Measurements from ENCODE around the gene SDE2. TPM values are rescaled to one million over a fixed set of nuclear protein-coding genes. Genes with fewer than 3 reads are reported as not detected.
A peak's percentile ranks its signal among the peaks of the same experiment; 100 is the strongest.
"Not testable (repeated sequence)": the region's sequence is repeated elsewhere in the genome, so short reads cannot be mapped to it uniquely, and the experiment has no call there.

SDE2 gene
- total and polyA plus RNA-seq, 8 donors: 15.8 to 22.6 (median 21.0) TPM

DNA sequence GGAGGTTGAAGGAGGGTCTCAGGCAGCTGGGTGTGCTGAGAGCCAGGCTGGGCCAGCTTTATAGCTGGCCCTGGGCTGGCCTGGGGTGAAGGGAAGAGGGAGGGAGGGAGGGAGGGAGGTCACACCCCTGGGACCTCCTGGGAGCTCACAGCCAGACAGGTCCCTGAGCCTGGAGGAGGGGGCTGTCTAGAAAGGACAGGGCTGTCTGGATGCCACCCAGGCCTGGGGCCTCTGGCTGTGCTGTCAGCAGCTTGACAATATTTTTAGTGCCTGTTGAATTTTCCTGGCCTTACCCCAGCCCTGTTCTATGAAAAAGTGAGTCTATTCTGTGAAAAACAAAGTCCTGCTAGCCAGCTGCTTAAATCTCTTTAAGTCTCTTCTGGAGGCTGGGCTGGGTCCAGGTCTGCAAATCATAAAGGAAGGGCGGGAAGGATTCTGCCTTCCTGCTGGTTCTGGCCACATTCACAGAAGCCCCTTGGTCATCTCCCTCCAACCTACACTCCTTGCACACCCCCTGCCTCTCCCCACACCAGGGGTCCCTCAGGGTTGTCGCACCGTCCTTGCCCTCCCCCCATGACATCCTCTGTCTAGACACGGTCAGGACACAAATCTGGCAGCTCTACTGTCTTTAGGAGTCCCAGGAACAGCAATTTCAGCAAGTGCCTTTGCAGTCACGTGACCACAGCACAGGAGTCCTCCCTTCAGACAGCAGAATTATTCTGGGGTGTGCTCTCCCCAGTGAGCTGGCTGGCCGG is 57.8 kb downstream of the SDE2 start, which contains the start of gene LEFTY2:
Gene LEFTY2, minus strand, starts transcription at position 34 of the 755 bp plus-strand sequence. CDS start 80 bp downstream, outside the sequence.
- TF ChIP-seq, protein P1, sequence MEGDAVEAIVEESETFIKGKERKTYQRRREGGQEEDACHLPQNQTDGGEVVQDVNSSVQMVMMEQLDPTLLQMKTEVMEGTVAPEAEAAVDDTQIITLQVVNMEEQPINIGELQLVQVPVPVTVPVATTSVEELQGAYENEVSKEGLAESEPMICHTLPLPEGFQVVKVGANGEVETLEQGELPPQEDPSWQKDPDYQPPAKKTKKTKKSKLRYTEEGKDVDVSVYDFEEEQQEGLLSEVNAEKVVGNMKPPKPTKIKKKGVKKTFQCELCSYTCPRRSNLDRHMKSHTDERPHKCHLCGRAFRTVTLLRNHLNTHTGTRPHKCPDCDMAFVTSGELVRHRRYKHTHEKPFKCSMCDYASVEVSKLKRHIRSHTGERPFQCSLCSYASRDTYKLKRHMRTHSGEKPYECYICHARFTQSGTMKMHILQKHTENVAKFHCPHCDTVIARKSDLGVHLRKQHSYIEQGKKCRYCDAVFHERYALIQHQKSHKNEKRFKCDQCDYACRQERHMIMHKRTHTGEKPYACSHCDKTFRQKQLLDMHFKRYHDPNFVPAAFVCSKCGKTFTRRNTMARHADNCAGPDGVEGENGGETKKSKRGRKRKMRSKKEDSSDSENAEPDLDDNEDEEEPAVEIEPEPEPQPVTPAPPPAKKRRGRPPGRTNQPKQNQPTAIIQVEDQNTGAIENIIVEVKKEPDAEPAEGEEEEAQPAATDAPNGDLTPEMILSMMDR (IDR thresholded peaks at IDR 0.05): no peak
- Histone ChIP-seq H3K4me1 (peaks cover 0 to 19% of the 10 kb centered on the region in 2 donors), H3K36me3 (no peaks in the 10 kb centered on the region), H3K27ac (no peak within 1 kb of the TSS), H3K27me3 (peaks cover 0 to 10% of the 10 kb centered on the region in 2 donors), H3K4me3 (no peak within 1 kb of the TSS), H3K9me3 (no peaks in the 10 kb centered on the region)
- DNase-seq: peak in 1 of 4 donors; percentile 44
- intact Hi-C loops (cut with DNase I): no loop called here
- ATAC-seq: peak; percentile 19

DNA sequence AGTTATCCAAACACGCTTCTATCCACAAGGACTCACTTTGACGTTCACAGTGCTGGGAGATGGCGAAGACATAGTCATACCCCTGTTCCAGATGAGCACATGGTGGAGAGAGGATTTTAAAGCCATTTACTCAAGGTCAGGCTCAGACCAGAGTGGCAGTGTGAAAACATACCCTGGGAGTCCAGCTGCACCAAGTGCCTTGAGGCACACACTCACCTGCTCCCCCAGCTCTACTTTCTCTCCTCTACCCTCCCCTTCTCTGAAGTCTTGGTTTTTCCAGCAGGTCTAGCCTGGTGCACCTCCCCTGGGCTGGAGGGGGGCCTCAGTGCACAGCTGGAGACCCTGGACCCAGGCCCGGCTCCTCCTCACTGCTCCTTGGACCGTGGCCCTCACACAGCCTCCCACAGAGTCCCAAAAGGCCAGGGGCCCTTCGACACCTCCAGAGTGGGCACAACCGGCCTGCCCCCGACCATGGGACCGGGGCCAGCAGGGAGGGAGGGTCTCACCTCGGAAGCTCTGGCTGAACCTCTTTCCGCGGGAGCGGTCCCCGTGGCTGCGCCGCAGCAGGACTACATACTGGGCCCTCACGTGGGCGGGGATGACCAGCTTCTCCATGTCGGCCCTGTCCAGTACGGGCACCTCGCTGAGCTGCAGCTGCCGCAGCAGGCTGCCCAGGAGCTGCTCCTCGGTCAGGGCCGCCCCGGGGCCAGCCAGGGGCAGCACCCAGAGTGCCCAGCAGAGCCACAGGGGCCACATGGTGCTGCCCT is 58.6 kb downstream of the SDE2 start:
- Histone ChIP-seq H3K9me3 (no peaks in the 10 kb centered on the region), H3K27ac (no peak overlapping the region), H3K4me3 (no peak overlapping the region), H3K27me3 (peaks cover 0 to 10% of the 10 kb centered on the region in 2 donors), H3K36me3 (no peaks in the 10 kb centered on the region), H3K4me1 (peaks cover 0 to 19% of the 10 kb centered on the region in 2 donors)
- ATAC-seq (no peak), DNase-seq (no peak)
- TF ChIP-seq, protein P1 (IDR thresholded peaks at IDR 0.05): no peak
- intact Hi-C loops (cut with DNase I): no loop called here

DNA sequence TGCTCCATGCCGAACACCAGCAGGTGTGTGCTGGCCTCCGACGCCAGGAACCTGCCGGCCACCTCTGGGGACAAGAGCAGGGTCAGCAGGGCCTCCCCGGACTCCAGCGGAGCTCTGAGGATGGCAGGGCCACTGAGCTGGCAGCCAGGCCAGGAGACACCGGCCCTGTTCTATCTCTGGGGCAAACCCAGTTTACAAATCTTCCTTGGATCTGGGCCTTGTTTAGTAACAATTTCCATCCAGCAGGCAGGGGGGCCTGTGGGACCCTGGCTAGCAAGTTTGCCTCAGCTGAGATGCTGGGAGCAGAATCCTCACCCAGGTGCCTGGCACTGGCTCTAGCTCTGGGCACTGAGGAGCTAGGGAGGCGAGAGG is 59.2 kb downstream of the SDE2 start:
- H3K27ac ChIP-seq; intact Hi-C loops (cut with DNase I); ATAC-seq; H3K9me3 ChIP-seq; DNase-seq; H3K4me3 ChIP-seq; H3K36me3 ChIP-seq: not testable (repeated sequence)
- Histone ChIP-seq H3K4me1 (peaks cover 0 to 19% of the 10 kb centered on the region in 2 donors), H3K27me3 (peaks cover 0 to 10% of the 10 kb centered on the region in 2 donors)

DNA sequence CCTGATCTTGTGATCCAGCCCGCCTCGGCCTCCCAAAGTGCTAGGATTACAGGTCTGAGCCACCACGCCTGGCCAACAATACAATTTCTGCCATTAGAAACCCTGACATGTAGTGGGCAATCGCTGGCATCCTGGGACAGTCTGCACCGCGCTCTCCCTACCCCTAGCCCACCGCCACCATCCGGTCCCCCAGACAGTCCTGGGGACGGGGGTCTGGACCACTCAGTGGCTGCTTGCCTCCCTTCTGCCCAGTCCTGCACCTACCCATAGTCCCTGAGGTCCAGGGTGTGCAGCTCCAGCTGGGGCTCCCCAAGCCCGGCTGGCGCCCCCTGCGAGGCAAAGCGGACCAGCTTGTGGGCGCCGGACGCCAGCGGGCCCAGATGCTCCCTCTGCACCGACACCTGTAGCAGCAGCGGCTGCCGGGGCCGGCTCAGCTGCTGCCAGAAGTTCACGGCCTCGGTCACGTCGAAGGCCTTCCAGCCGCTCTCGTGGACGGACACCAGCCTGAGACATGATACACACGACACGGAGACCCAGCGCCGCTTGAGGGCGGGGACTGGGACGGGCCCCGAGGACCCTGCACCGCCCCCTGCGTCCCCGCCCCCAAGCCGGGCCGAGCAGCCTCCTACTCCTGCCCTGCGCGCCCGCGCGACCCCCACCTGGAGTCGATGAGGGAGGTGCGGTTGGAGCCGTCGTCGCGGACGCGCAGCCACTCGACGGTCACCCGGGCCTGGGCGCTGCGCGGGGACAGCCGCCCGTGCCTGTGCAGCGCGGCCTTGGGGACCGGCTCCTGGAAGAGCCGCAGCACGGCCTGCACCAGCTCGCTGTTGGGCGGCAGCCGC is 59.8 kb downstream of the SDE2 start:
- intact Hi-C loops (cut with DNase I): not testable (repeated sequence)

DNA sequence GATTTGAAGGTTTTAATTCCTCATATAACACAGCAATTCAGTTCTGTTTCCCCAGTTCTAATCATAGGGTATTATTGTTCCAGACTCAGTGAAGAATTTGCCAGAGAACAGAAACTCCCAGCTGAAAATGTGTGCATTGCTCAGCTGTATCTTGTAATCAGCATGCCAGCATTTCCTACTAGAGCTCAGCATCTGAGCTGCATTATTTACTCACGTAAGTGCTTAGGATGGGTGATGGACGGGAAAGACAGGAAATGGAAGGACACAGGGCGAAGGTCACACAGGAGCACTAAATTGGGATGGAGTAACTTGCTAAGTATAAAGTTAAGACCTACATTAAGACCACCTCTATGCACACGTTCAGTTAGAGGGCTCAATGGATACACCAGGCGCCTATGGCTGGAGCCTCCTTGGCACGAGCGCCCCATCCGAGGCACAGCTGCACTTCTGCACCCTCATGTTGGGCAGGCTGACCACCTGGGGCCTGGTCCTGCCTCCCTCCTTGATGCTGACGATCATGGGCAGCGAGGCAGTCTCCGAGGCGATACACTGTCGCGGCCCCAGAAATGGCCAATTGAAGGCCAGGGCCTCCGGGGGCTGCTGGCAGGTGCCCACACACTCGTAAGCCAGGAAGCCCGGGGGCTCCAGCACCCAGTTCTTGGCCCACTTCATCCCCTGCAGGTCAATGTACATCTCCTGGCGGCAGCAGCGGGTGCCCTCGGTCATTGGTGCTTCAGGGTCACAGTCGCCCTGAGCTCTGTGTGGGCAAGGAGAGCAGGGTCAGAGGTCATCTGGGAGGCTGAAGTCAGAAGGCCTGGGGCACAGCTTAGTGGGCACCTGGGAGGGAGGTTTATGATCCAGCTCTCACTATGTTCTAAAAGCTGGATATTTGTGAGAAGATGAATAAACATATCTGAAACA is 61.8 kb downstream of the SDE2 start:
- no peaks in the 10 kb centered on the region for H3K9me3 ChIP-seq
- DNase-seq (no peak), ATAC-seq (no peak)
- H3K36me3 ChIP-seq: no peaks in the 10 kb centered on the region
- intact Hi-C loops (cut with DNase I): no loop called here
- H3K4me3 ChIP-seq: no peak overlapping the region
- H3K27me3 ChIP-seq: peaks cover 0 to 10% of the 10 kb centered on the region in 2 donors
- H3K27ac ChIP-seq: no peak overlapping the region
- H3K4me1 ChIP-seq: peaks cover 0 to 17% of the 10 kb centered on the region in 2 donors
- TF ChIP-seq, protein P1 (IDR thresholded peaks at IDR 0.05): no peak

More for the DNA sequence above, 59.8 kb downstream of the SDE2 start:
- not testable (repeated sequence) for H3K36me3 ChIP-seq, H3K9me3 ChIP-seq, DNase-seq, H3K27ac ChIP-seq, H3K4me3 ChIP-seq
- ATAC-seq: peak; percentile 51
- Histone ChIP-seq H3K27me3 (peaks cover 0 to 10% of the 10 kb centered on the region in 2 donors), H3K4me1 (peaks cover 0 to 19% of the 10 kb centered on the region in 2 donors)

Data from left lung (tissue), 10 donors.